Fibroblast of the aortic adventitia (primary cell): ENCODE results near the gene ABAT. TPM values are rescaled to one million over a fixed set of nuclear protein-coding genes. Genes with fewer than 3 reads are reported as not detected.

Experiments
- DNase-seq: peaks from one replicate; pipeline ENCODE4 v3.0.0-alpha.2; 2010; ENCODE audit warnings: low read depth
- H3K4me3 ChIP-seq: 2 replicates; pipeline ENCODE4 v1.5.1; 2011; ENCODE audit warnings: low read depth, mild to moderate bottlenecking, control low read depth, low read length, moderate library complexity
- total RNA-seq: library from RNA; depleted of rRNA; stranded (reverse); fragments of >200 nt; gene quantifications from 2 replicates; pipeline ENCODE4 v1.2.3, GENCODE V29; 2012; ENCODE audit warnings: low replicate concordance
- TF ChIP-seq, protein P1 (sequence below): IDR thresholded peaks from 2 replicates; pipeline ENCODE4 v1.5.1; 2011; ENCODE audit warnings: mild to moderate bottlenecking, low read length, control low read depth, inconsistent platforms; ENCODE audit not compliant: insufficient read depth

Gene ABAT
- total RNA-seq, 1 donor: 1.4 TPM

DNA sequence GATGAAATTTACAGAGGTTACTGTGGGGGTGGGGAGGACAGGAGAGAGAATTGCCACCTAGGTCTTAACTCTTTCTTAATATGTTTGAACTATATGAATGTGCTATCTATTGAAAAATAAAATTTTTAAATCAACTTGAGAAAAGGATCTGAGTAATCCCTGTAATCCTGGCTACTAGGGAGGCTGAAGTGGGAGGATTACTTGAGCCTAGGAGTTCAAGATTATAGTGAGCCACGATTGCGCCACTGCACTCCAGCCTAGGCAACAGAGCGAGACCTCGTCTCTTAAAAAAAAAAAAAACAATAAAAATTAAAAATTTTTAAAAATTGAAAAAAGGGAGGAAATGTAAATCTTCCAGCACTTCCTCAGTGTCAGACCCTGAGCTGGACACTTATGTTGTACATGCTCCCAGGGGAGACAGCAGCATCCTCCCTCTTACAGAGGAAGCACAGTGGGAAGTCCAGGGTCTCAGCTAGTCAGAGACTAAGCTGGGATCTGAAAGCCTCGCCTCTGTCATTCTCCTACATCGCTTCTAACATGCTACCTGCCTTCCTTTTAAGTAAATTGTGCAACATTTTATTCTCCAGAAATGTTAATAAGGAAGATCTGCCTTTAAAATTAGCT lies 145.1 kb downstream of the ABAT start:
- TF ChIP-seq, protein P1, sequence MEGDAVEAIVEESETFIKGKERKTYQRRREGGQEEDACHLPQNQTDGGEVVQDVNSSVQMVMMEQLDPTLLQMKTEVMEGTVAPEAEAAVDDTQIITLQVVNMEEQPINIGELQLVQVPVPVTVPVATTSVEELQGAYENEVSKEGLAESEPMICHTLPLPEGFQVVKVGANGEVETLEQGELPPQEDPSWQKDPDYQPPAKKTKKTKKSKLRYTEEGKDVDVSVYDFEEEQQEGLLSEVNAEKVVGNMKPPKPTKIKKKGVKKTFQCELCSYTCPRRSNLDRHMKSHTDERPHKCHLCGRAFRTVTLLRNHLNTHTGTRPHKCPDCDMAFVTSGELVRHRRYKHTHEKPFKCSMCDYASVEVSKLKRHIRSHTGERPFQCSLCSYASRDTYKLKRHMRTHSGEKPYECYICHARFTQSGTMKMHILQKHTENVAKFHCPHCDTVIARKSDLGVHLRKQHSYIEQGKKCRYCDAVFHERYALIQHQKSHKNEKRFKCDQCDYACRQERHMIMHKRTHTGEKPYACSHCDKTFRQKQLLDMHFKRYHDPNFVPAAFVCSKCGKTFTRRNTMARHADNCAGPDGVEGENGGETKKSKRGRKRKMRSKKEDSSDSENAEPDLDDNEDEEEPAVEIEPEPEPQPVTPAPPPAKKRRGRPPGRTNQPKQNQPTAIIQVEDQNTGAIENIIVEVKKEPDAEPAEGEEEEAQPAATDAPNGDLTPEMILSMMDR: no peak
- DNase-seq: no peak
- no peak overlapping the region for H3K4me3 ChIP-seq

GRCh38 chr16:8822403-8822802 lies 148.0 kb downstream of the ABAT start:
- TF ChIP-seq, protein P1: no peak
- DNase-seq: no peak
- H3K4me3 ChIP-seq: no peak overlapping the region

DNA sequence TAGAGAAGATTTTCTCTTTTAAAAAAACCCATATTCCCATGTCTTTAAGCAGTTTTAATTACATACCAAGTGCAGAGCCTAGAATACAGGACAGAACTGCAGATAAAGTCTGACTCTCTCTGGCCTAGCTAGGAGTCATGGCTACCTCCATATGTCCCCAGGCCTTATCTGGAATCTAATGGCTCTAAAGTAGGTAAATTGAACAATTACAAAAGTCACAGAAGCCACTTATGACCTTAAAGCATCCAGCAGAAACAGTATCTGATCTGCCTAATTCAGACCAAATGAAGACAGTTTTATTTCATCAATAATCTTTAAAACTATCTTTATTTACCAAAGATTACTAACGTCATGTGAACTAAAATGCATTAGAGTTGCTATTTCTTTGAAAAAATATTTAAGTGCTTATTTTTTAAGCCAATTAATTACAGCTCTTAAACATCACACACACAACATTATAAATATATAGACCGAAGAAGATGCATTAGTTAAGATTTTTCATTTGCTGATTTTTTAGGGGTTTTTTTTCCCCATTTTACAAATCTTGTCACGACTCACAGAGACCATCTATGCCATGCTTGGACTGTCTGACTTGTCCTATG lies 152.0 kb downstream of the ABAT start:
- no peak for DNase-seq
- TF ChIP-seq, protein P1: no peak
- H3K4me3 ChIP-seq: no peak overlapping the region

DNA sequence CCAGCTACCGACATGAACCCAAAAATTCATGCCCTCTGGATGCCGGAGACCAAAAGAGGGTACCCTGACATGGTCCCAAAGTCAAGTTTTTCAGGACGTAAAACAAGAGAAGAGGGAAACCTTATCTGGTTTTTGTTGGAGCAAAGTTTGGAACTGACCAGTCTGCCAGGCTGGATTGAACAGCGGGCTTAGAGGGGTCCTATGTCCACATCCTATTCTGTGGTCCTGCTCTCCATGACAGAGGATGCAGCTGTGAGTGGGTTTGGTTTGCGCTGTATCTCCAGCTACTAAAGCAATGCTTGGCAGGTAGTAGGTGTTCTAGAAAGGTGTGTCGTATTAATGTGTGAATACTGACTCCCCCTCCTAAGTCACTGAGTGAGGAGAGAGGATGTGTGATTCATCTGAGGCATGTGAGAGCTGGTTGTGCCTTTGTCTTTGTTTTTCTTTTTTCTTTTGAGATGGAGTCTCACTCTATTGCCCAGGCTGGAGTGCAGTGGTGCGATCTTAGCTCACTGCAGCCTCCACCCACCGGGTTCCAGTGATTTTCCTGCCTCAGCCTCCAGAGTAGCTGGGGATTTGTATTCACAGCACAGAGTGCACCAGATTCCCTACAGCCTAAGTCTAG lies 154.2 kb downstream of the ABAT start:
- H3K4me3 ChIP-seq: no peak overlapping the region
- DNase-seq: no peak
- TF ChIP-seq, protein P1: no peak

DNA sequence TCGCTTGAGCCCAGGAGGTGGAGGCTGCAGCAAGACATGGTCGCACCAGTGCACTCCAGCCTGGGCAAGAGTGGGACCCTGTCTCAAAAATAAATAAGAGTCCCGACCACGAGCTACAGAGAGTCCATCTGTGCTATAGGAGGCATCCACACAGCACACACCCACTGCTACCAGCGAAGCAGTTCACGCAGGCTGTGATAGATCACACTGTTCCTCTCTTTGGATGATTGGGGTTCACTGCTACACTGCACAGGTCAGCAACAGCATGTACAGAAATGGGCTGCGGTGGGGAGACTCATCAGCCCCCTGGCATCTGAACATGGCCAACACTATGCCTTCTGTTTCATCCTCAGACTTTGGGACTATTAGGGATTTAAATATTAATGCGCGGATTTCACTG lies 157.0 kb downstream of the ABAT start:
- no peak for DNase-seq
- H3K4me3 ChIP-seq: no peak overlapping the region
- TF ChIP-seq, protein P1: no peak

DNA sequence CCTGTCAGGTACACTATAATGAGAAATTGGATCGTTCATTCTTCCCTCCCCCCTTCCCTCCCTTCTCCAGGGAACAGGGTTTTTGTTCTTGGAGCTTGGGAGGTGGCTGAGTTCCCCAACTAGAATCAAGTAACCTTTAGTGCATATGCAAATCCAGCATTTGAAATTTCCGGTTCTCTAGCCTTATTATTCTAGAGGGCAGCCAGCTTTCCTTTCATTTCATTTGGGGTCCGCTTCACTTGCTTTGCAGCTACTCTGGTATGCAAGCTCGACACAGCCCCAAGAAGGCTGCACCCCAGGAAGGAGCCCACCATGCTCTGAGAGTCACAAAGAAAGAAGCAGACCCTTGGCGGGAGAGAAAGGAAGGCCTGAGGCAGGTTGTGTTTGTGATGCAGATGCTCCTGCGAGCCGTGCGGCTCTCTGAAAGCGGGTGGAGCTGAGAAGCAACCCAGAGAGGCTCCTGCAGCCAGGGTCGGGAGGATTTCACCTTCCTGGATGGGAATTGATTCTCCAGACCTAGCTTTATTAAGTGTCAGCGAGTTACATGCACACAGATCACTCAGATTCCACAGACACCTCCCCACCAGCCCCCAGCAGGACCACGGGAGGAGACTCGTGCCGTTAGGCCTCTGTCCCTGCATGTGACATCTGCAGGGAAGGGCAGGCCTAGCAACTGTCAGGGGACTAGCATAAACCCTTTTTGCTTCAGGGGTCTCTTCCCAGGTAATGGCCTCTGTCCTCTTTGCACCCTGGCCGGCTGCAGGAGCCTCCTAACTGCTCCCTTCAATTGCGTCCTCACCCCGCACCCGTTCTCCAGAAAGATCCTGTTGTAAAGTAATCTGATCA lies 157.7 kb downstream of the ABAT start:
- DNase-seq: no peak
- TF ChIP-seq, protein P1: no peak

More for the DNA sequence above, 157.7 kb downstream of the ABAT start:
- no peak overlapping the region for H3K4me3 ChIP-seq
